ENCODE results near the gene SELENOS.

- TF ChIP-seq POLR2A (IDR thresholded peaks at IDR 0.05; ENCODE audit: low read length) (no peak), GATA1 (IDR thresholded peaks at IDR 0.05; ENCODE audit: low read depth, low read length) (no peak)
These were observed 13.3 kb downstream of the SELENOS start for GRCh38 chr15:101264011-101264410.
